Measurements from ENCODE around the gene KIAA1755.
"Not testable (repeated sequence)": the region's sequence is repeated elsewhere in the genome, so short reads cannot be mapped to it uniquely, and the experiment has no call there.

The KIAA1755 gene

DNA sequence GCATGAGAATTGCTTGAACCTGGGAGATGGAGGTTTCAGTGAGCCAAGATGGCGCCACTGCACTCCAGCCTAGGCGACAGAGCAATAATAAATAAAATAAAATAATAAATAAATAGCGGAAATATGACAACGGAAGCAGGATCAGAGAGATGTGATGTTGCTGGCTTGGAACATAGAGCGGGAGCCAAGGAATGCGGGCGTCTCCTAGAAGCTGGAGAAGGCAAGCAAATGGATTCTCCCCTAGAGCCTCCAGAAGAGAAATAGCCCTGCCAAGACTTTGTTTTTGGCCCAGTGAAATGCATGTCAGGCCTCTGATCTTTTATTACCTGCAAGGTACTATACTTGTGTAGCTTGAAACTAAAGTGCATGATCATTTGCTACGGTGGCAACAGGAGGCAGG is 12.4 kb downstream of the KIAA1755 start:
- H3K4me3 ChIP-seq (replicated peaks; ENCODE audit: low read depth, low read length): no peak overlapping the region
- no peak for DNase-seq (ENCODE audit: extremely low read depth, low read depth)
- TF ChIP-seq, protein P1, sequence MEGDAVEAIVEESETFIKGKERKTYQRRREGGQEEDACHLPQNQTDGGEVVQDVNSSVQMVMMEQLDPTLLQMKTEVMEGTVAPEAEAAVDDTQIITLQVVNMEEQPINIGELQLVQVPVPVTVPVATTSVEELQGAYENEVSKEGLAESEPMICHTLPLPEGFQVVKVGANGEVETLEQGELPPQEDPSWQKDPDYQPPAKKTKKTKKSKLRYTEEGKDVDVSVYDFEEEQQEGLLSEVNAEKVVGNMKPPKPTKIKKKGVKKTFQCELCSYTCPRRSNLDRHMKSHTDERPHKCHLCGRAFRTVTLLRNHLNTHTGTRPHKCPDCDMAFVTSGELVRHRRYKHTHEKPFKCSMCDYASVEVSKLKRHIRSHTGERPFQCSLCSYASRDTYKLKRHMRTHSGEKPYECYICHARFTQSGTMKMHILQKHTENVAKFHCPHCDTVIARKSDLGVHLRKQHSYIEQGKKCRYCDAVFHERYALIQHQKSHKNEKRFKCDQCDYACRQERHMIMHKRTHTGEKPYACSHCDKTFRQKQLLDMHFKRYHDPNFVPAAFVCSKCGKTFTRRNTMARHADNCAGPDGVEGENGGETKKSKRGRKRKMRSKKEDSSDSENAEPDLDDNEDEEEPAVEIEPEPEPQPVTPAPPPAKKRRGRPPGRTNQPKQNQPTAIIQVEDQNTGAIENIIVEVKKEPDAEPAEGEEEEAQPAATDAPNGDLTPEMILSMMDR (IDR thresholded peaks at IDR 0.05; ENCODE audit: low read depth, low read length, missing control alignments): no peak

DNA sequence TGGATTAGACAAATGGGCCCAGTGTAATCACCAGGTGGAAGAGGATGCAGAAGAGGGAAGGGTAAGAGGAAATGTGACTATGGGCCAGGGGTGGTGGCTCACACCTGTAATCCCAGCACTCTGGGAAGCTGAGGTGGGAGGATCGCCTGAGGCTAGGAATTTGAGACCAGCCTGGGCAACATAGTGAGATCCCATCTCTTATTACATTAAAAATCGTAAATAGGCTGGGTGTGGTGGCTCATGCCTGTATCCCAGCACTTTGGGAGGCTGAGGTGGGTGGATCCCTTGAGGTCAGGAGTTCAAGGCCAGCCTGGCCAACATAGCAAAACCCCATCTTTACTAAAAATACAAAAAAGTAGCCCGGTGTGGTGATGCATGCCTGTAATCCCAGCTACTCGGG is 12.8 kb downstream of the KIAA1755 start:
- DNase-seq (ENCODE audit: extremely low read depth, low read depth); H3K4me3 ChIP-seq (replicated peaks; ENCODE audit: low read depth, low read length): not testable (repeated sequence)

DNA sequence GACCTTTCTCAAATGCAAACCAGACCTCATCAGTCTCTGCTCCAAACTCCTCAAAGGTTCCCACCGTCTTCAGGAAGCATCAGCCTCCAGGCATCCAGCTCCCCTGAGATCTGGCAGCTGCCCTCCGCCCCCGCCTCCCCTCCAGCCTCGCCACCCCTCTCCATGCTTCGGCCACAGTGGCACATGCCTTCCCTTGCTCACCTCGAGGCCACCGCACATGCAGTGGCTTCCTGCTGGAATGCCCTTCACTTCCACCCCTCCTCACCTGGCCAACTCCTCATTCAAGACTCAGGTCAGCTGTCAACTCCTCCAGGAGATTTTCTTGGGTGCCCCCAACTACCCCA is 13.4 kb downstream of the KIAA1755 start:
- no peak overlapping the region for H3K4me3 ChIP-seq (replicated peaks; ENCODE audit: low read depth, low read length)
- TF ChIP-seq, protein P1 (IDR thresholded peaks at IDR 0.05; ENCODE audit: low read depth, low read length, missing control alignments): no peak
- no peak for DNase-seq (ENCODE audit: extremely low read depth, low read depth)

DNA sequence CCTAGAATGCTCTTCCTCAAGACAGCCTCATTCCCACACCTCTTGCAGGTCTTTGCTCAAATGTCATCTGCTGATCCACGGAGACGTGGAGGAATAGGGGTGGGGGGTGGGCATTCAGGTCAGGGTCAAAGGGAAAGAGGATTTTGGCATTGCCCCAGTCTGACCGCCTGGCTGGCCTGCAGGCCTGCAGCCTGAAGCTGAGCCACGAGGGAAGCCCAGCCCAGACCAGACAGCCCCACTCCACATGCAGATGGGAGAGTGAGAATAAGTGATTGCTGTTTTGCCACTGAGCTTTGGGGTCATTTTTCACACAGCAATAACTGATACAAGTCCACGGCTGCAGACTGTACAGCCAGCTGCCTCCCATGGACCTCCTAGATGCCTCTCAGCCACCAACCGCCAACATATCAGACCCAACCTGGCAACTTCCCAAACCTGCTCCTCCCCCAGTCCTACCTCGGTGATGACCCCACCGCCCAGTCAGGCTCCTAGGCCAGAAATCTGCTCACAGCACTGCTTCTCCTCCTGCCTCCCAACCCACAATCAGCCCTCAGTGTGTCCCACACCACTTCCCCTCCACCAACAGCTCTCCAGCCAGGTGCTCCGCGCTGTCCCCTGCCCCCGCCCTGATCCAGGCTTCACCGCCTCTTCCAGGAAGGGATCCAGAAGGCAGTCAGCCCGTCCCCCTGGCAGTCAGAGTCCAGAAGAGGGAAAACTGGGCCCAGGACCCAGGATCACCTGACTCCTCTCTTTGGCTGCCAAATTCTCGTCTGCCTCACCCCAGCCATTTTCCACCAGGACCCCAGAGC is 14.0 kb downstream of the KIAA1755 start:
- no peak overlapping the region for H3K4me3 ChIP-seq (replicated peaks; ENCODE audit: low read depth, low read length)
- TF ChIP-seq, protein P1 (IDR thresholded peaks at IDR 0.05; ENCODE audit: low read depth, low read length, missing control alignments): no peak
- DNase-seq (ENCODE audit: extremely low read depth, low read depth): no peak

DNA sequence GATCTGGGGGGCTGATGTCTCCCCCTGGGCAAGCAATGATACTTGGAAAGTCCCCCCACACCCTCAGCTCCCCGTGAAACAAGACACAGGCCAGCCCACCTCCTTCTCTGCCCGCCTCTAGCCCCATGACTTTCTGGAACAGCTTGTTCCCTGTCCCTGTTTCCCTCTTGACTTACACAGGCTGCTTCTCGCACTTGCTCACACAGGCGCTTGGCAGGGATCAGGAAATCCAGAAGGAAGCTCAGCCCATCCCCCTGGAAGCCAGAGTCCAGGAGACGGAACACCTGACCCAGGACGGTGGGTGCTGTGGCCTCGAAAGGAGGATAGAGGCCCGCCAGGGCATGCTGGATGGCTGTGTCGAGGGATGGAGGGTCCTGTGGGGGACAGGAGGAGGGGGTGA is 14.8 kb downstream of the KIAA1755 start:
- no peak overlapping the region for H3K4me3 ChIP-seq (replicated peaks; ENCODE audit: low read depth, low read length)
- TF ChIP-seq, protein P1 (IDR thresholded peaks at IDR 0.05; ENCODE audit: low read depth, low read length, missing control alignments): no peak
- no peak for DNase-seq (ENCODE audit: extremely low read depth, low read depth)

DNA sequence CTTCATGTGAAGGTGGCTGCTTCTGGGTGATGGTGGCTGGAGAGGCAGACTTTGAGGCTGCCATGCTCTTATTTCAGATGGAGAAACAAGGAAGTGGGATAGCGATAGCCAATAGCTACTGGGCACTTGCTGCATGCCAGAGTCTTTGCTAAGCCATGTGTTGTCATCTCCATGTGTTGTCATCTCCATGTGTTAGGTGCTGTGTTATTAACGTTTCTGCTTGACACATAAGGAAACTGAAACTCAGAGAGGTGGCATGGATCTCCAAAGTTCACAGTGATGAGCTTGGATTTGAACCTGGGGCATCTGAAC is 16.9 kb downstream of the KIAA1755 start:
- DNase-seq (ENCODE audit: extremely low read depth, low read depth): no peak
- H3K4me3 ChIP-seq (replicated peaks; ENCODE audit: low read depth, low read length): no peak overlapping the region
- TF ChIP-seq, protein P1 (IDR thresholded peaks at IDR 0.05; ENCODE audit: low read depth, low read length, missing control alignments): no peak

DNA sequence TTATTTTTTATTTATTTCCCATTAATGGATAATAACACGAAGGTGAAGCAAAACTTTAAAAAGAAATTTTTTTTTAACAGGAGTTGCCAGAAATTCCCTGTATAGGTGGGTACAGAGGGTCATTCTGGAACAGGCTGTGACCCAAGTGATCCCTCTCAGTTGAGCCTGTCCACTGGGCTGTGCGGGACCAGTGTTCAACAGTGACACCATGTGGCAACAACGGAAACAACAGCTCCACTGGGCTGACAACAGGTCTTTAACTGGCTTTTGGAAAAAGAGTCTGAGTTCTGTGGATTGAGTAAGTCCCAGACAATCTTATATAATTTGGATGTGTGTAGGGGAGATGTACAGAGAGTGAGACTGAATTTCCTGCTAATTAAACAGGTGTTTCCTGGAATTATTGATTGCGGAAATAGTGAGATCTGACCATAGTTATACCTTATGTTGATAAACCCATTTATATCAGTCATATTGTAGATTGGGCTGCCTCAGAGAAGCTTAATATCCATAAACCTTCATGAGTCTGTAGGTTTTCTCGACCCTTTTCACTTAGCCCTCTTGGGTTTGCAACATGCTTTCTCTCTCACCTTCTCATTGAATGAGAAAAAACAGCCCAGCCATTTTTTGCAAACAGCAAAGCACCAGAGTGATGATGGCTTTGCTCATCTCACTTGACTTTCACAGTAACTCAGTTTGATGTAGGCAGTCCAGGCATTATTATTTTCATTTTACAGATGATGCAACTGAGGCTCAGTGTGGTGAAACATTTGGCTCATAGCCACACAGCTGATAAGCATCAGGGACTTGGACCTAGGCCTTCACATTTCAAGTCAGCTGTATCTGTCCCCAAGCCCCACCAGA is 17.5 kb downstream of the KIAA1755 start:
- no peak overlapping the region for H3K4me3 ChIP-seq (replicated peaks; ENCODE audit: low read depth, low read length)
- TF ChIP-seq, protein P1 (IDR thresholded peaks at IDR 0.05; ENCODE audit: low read depth, low read length, missing control alignments): peak; percentile 68

More for the DNA sequence above, 17.5 kb downstream of the KIAA1755 start:
- DNase-seq (ENCODE audit: extremely low read depth, low read depth): no peak
